HTR-8/SVneo (cell line): ENCODE measurements around the gene SH3PXD2A.

ENCODE experiments used
- DNase-seq: peaks from one replicate; pipeline ENCODE4 v3.0.0; 2011; ENCODE audit warnings: low spot score, mixed read lengths; ENCODE audit not compliant: insufficient read length
- FAIRE-seq: peaks from 2 replicates; lab custom pipeline; 2011; peaks lifted over from hg19 to GRCh38; lab: Jason Lieb, UNC

SH3PXD2A gene

GRCh38 chr10:103795634-103796270, 59.6 kb downstream of the SH3PXD2A start:
- DNase-seq, result no peak

GRCh38 chr10:103794996-103795395, 60.4 kb downstream of the SH3PXD2A start:
- FAIRE-seq, result no peak
- DNase-seq, result no peak

More at GRCh38 chr10:103795634-103796270, 59.6 kb downstream of the SH3PXD2A start:
- FAIRE-seq, result no peak

DNA sequence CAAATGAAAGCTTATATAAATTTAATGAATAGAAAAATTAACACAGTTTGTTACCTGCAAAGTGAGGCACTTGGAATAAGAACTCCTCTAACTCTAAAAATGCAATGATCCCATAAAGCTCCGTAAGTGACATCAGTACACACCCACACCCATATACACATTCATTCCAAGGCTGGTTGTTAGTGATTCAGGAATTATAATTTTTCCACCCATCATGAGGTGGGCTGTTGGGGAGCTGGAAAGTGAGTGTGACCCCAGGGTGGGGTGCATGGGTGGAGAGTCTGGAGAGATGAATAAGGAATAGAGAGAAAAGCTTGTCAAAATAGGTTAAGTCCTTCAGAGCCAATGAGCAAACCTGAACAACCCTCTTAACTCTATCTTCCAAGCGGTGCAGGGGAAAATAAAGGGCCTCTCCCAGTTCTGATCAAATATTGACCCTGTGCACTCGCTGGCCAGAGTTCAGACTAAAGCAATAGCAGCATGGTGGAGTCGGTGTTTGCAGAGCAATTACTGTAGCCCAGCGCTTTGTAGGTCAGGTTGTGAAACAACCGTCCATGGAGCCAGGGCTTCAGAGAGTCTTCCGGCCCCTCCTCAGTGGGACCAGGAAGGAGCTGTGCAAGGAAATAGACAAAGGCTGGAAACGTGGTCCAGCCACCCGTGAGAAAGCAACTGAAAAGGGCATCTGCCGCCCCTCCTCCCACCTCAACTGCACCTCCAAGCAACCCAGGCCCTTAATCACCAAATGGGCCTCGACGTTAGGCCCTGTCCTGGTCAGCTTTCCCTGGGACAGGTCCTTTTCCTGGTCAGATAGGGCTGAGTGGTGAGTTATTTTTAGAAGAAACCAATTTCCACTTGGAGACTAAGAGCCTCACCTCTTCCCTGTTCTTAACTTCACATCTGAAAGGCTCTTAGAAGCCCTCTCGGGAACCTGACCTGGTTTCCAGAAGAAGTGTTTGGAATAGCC, 61.2 kb downstream of the SH3PXD2A start:
- no peak for DNase-seq
- FAIRE-seq, result no peak

DNA sequence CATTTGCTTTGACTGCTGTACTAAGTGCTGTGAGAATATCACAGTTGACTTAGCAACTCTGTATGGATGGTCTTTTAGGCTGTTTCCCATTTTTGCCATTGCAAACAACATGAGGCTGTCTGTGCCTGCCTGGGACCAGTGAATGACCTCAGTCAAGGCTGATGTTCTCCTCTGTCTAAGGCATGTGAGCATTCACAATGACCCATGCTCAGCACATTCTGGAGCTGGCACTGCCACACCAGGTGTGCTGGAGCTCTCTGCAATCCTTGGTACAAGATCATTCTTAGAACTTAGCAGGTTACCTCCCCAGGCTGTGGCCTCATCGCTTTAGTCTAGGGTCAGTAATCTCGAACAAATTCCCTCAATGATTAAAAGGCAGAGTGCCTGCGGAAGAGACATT, 61.9 kb downstream of the SH3PXD2A start:
- no peak for FAIRE-seq

DNA sequence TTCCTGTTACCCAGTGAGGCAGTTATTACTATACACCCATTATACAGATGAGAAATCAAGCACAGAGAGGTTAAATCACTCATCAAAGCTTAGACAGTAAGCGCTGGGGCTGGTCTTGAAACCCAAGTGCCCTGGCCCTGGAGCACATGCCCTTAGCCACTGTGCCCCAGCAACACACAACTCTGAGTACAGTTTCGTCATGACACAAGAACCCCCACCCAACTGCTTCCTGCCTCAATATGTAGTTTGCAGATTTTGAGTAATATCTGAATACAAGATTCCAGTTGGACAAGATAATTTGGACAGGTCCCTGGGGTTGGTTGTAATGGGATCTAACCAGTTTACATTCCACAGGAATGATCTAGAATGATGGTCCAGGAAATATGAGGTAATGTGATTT, 62.8 kb downstream of the SH3PXD2A start:
- no peak for DNase-seq
- no peak for FAIRE-seq

More for the DNA sequence above, 61.9 kb downstream of the SH3PXD2A start:
- DNase-seq, result no peak

DNA sequence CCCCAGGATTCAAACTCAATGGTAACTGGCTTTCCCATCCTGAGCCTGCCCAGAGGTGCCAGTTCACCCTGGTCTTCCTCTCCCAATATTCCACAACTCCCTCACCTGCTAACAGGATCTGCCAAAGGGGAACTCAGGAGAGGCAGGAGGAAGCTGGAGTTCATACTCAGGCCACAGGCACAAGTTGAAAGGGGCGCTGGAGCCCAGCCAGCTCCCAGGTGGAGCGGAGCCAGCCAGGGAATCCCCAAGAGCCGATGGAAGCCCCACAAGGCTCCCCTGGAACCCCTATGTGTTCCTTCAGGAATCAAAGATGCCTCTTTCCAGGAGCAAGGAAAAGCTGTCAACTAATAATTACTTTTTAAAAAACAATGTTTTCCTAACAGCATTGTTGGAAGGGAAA, 63.5 kb downstream of the SH3PXD2A start:
- DNase-seq (no peak), FAIRE-seq (no peak)

GRCh38 chr10:103791291-103791690, 64.1 kb downstream of the SH3PXD2A start:
- FAIRE-seq, result no peak

GRCh38 chr10:103790580-103790979, 64.8 kb downstream of the SH3PXD2A start:
- FAIRE-seq (no peak), DNase-seq (no peak)

More at GRCh38 chr10:103791291-103791690, 64.1 kb downstream of the SH3PXD2A start:
- DNase-seq, result no peak

DNA sequence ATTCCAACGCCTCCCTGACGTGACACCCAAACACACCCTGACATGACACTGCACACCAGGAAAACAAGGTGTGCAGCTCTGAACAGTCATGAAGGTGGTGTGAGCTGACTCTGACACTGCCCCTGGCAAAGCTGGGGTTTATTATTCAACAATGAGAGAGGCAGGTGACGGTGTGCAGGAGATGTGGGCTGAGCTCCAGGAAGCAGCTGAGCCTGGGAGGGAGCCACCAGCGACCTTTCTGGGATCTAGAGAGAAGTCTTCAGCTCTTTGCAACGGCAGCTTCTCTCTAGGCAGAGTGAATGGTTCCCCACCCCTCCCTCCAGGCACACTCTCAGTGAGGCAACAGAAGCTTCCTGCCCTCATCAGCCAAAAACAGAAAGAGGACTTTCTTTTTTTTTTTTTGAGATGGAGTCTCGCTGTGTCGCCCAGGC, 65.6 kb downstream of the SH3PXD2A start:
- DNase-seq (no peak), FAIRE-seq (no peak)

- FAIRE-seq, result peak; percentile 13
These were observed 66.2 kb downstream of the SH3PXD2A start for GRCh38 chr10:103789161-103789560.

DNA sequence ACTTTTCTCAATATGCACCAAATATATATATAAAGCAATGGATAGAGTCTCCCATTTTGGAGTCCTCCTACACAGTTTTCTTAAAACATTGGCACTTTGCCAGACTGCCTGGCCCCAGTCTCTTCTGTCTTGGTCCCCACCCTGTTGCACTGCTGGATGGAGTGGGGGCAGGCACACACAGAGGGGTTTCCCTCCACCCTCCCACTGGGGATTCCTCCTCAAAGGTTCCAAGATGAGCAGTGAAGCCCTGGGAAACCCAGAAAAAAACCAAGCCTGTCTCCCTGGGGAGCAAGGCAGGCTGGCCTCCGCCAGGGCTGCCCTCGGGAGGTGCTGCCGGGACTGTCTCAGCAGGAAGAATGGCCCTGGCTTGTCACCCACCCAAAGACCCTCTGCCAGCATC, 68.0 kb downstream of the SH3PXD2A start:
- DNase-seq (no peak), FAIRE-seq (no peak)

More at GRCh38 chr10:103789161-103789560, 66.2 kb downstream of the SH3PXD2A start:
- no peak for DNase-seq

GRCh38 chr10:103786020-103786419, 69.4 kb downstream of the SH3PXD2A start:
- DNase-seq (no peak), FAIRE-seq (no peak)

- FAIRE-seq (no peak), DNase-seq (no peak)
These were observed 70.5 kb downstream of the SH3PXD2A start for GRCh38 chr10:103784723-103785418.

DNA sequence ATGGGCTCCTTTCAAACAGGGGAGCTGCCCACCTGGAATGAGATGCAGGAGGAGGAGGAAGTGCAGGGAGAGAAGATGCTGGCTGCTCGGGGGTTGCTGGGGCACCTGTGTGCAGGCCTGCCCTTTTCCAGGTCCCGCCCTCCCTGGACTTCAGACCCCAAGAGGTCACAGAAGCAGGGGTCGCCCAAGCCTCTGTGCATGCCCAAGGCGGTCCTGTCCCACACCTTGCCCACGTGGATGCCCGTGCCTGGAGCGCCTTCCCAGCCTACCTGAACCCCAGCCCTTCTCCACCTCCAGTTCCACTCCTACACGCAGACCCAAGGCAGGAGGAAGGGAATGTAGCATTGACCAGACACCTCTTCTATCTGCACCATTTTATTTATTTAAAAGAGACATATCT, 71.3 kb downstream of the SH3PXD2A start:
- DNase-seq, result no peak
- no peak for FAIRE-seq

GRCh38 chr10:103783681-103784080, 71.7 kb downstream of the SH3PXD2A start:
- FAIRE-seq, result no peak

GRCh38 chr10:103781329-103782061, 73.9 kb downstream of the SH3PXD2A start:
- peak; percentile 68 for FAIRE-seq
- DNase-seq, result no peak

More at GRCh38 chr10:103783681-103784080, 71.7 kb downstream of the SH3PXD2A start:
- no peak for DNase-seq

- FAIRE-seq, result peak; percentile 58
- DNase-seq, result no peak
These were observed 74.9 kb downstream of the SH3PXD2A start for GRCh38 chr10:103780242-103781149.

- no peak for DNase-seq
- FAIRE-seq, result no peak
These were observed 76.8 kb downstream of the SH3PXD2A start for GRCh38 chr10:103778358-103779139.
